ENCODE measurements around the gene FAM83D. TPM values are rescaled to one million over a fixed set of nuclear protein-coding genes. Genes with fewer than 3 reads are reported as not detected.

The FAM83D gene
- total RNA-seq, 1 donor from 2014 or later, result 4.6 TPM

- H3K4me1 Mint-ChIP-seq (ENCODE audit: unreplicated experiment), result no peaks in the 10 kb centered on the region
- peaks cover 4% of the 10 kb centered on the region for H3K36me3 Mint-ChIP-seq (ENCODE audit: unreplicated experiment)
- DNase-seq (ENCODE audit: extremely low spot score, unreplicated experiment), result no peak
- H3K27me3 Mint-ChIP-seq (ENCODE audit: unreplicated experiment), result no peaks in the 10 kb centered on the region
- H3K27ac Mint-ChIP-seq (ENCODE audit: unreplicated experiment), result no peak overlapping the region
- no peak for TF ChIP-seq CTCF (IDR thresholded peaks at IDR 0.05)
- no peak overlapping the region for H3K4me3 Mint-ChIP-seq (ENCODE audit: unreplicated experiment)
- H3K9me3 Mint-ChIP-seq (ENCODE audit: unreplicated experiment), result no peaks in the 10 kb centered on the region
Measured at GRCh38 chr20:38946836-38947235, 20.6 kb downstream of the FAM83D start.

GRCh38 chr20:38947931-38948362, 21.7 kb downstream of the FAM83D start:
- Mint-ChIP-seq H3K9me3 (ENCODE audit: unreplicated experiment) (no peaks in the 10 kb centered on the region), H3K4me1 (ENCODE audit: unreplicated experiment) (no peaks in the 10 kb centered on the region), H3K27ac (ENCODE audit: unreplicated experiment) (no peak overlapping the region), H3K36me3 (ENCODE audit: unreplicated experiment) (peaks cover 4% of the 10 kb centered on the region), H3K4me3 (ENCODE audit: unreplicated experiment) (no peak overlapping the region), H3K27me3 (ENCODE audit: unreplicated experiment) (no peaks in the 10 kb centered on the region)
- TF ChIP-seq CTCF (IDR thresholded peaks at IDR 0.05), result no peak
- no peak for DNase-seq (ENCODE audit: extremely low spot score, unreplicated experiment)

GRCh38 chr20:38950254-38950653, 24.0 kb downstream of the FAM83D start:
- no peak overlapping the region for H3K27ac Mint-ChIP-seq (ENCODE audit: unreplicated experiment)
- no peaks in the 10 kb centered on the region for H3K27me3 Mint-ChIP-seq (ENCODE audit: unreplicated experiment)
- H3K4me1 Mint-ChIP-seq (ENCODE audit: unreplicated experiment), result no peaks in the 10 kb centered on the region
- no peak overlapping the region for H3K4me3 Mint-ChIP-seq (ENCODE audit: unreplicated experiment)
- no peak for DNase-seq (ENCODE audit: extremely low spot score, unreplicated experiment)
- peaks cover 4% of the 10 kb centered on the region for H3K36me3 Mint-ChIP-seq (ENCODE audit: unreplicated experiment)
- H3K9me3 Mint-ChIP-seq (ENCODE audit: unreplicated experiment), result no peaks in the 10 kb centered on the region
- no peak for TF ChIP-seq CTCF (IDR thresholded peaks at IDR 0.05)

- Mint-ChIP-seq H3K9me3 (ENCODE audit: unreplicated experiment) (no peaks in the 10 kb centered on the region), H3K27me3 (ENCODE audit: unreplicated experiment) (no peaks in the 10 kb centered on the region), H3K36me3 (ENCODE audit: unreplicated experiment) (peaks cover 4% of the 10 kb centered on the region), H3K4me1 (ENCODE audit: unreplicated experiment) (no peaks in the 10 kb centered on the region), H3K27ac (ENCODE audit: unreplicated experiment) (no peak overlapping the region), H3K4me3 (ENCODE audit: unreplicated experiment) (no peak overlapping the region)
- DNase-seq (ENCODE audit: extremely low spot score, unreplicated experiment), result no peak
- TF ChIP-seq CTCF (IDR thresholded peaks at IDR 0.05), result no peak
Measured at GRCh38 chr20:38951611-38952010, 25.4 kb downstream of the FAM83D start.

- H3K36me3 Mint-ChIP-seq (ENCODE audit: unreplicated experiment), result peaks cover 4% of the 10 kb centered on the region
- H3K27me3 Mint-ChIP-seq (ENCODE audit: unreplicated experiment), result no peaks in the 10 kb centered on the region
- no peaks in the 10 kb centered on the region for H3K9me3 Mint-ChIP-seq (ENCODE audit: unreplicated experiment)
- no peak overlapping the region for H3K27ac Mint-ChIP-seq (ENCODE audit: unreplicated experiment)
- no peak for TF ChIP-seq CTCF (IDR thresholded peaks at IDR 0.05)
- H3K4me3 Mint-ChIP-seq (ENCODE audit: unreplicated experiment), result no peak overlapping the region
- no peak for DNase-seq (ENCODE audit: extremely low spot score, unreplicated experiment)
- no peaks in the 10 kb centered on the region for H3K4me1 Mint-ChIP-seq (ENCODE audit: unreplicated experiment)
Measured at GRCh38 chr20:38952153-38952552, 25.9 kb downstream of the FAM83D start.

Measured in osteocyte (in vitro differentiated cells).